Lung (tissue), 12 donors: ENCODE results near the gene LRTM2. TPM values are rescaled to one million over a fixed set of nuclear protein-coding genes. Genes with fewer than 3 reads are reported as not detected.

Experiments used
- ATAC-seq: fragments of 200-7000 bp; cut with Tn5 transposase; one replicate; pipeline ENCODE4 v1.9.1; 2020; ENCODE audit warnings: moderate number of reproducible peaks; ENCODE audit not compliant: insufficient read depth, low FRiP score
- DNase-seq, 3 donors: peaks; one replicate each; pipeline ENCODE4 v3.0.0-alpha.2; 2013 to 2017
- H3K27ac ChIP-seq, 2 donors: one replicate each; pipeline ENCODE4 v1.5.1; 2013; ENCODE audit warnings: mild to moderate bottlenecking in 2 of 2, moderate library complexity in 2 of 2, control low read depth in 1 of 2, inconsistent platforms in 1 of 2, low read depth in 1 of 2, low read length in 1 of 2
- H3K27me3 ChIP-seq, 3 donors: one replicate each; pipeline ENCODE4 v1.5.1; 2013; ENCODE audit warnings: low read length in 2 of 3; ENCODE audit not compliant: control insufficient read depth in 3 of 3, insufficient read depth in 3 of 3
- H3K36me3 ChIP-seq, 4 donors: one replicate each; pipeline ENCODE4 v1.5.1; 2013; ENCODE audit warnings: low read length in 4 of 4, mild to moderate bottlenecking in 1 of 4, moderate library complexity in 1 of 4; ENCODE audit not compliant: control insufficient read depth in 4 of 4, insufficient read depth in 4 of 4
- H3K4me1 ChIP-seq, 5 donors: one replicate each; pipeline ENCODE4 v1.5.1; 2013; ENCODE audit warnings: low read length in 5 of 5, mild to moderate bottlenecking in 2 of 5, moderate library complexity in 1 of 5; ENCODE audit not compliant: control insufficient read depth in 5 of 5, insufficient read depth in 5 of 5
- H3K4me3 ChIP-seq: one replicate; pipeline ENCODE4 v1.5.1; 2013; ENCODE audit warnings: mild to moderate bottlenecking, control low read depth, moderate library complexity
- H3K9ac ChIP-seq, 2 donors: one replicate each; pipeline ENCODE4 v1.5.1; 2013; ENCODE audit warnings: low read length in 2 of 2, control low read depth in 1 of 2; ENCODE audit not compliant: insufficient read depth in 1 of 2
- H3K9me3 ChIP-seq, 4 donors: one replicate each; pipeline ENCODE4 v1.5.1; 2013; ENCODE audit warnings: low read length in 3 of 4, mild to moderate bottlenecking in 1 of 4, moderate library complexity in 1 of 4; ENCODE audit not compliant: control insufficient read depth in 4 of 4, insufficient read depth in 3 of 4
- WGBS, 2 donors: extraction: QIAGEN DNeasy Blood & Tissue Kit; methylation state at CpG; one replicate each; pipeline ENCODE4 v1.1.7; 2013; 5-methylcytosine and 5-hydroxymethylcytosine counted together
- polyA plus RNA-seq, 2 donors: library from polyadenylated mRNA; stranded (reverse); fragments of 200-250 nt; gene quantifications; one replicate each; pipeline ENCODE4 v1.2.1, GENCODE V29; 2013
- total RNA-seq, 2 donors: library from RNA; depleted of rRNA in 1 of 2; stranded (reverse); fragments of >200 nt in 1 of 2; gene quantifications; one replicate each; pipeline ENCODE4 v1.2.1, GENCODE V29; 2014 to 2021
- TF ChIP-seq, protein P1 (sequence below): IDR thresholded peaks from 2 replicates; pipeline ENCODE4 v1.5.1; 2012; ENCODE audit warnings: mild to moderate bottlenecking; ENCODE audit errors: control extremely low read depth, extremely low read depth
- donor health status: control.
- donor health status: control.
- donor health status: Bipolar disorder and iron deficiency.
- donor health status: healthy.
- donor health status: DM: yes; HTN: yes; CAD: no.

Gene LRTM2
- total and polyA plus RNA-seq, 4 donors: 0.01 to 0.06 TPM; not detected in 2

DNA sequence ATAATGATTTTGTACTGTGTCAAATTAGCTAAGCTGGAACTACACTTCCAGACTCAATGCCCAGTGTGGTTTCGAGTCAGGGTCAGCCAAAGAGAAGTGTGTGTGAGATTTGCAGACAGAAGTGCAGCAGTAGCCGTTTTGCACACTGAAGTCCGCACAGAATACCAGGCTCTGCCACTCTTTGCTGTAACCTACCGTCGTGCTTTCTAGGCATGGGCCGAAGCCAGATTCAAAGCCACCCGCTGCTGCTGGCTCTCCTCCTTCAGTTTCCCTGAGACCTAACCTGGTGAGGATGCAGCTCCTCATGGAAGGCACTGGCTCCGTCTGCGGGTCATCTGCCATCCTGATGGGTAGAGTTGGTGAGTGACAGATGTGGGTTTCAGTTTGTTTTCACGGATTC, 48.8 kb downstream of the LRTM2 start:
- 94 to 96% methylated on average over 10 of the region's 10 CpGs for WGBS, 2 donors
- H3K4me3 ChIP-seq: no peak overlapping the region
- TF ChIP-seq, protein P1, sequence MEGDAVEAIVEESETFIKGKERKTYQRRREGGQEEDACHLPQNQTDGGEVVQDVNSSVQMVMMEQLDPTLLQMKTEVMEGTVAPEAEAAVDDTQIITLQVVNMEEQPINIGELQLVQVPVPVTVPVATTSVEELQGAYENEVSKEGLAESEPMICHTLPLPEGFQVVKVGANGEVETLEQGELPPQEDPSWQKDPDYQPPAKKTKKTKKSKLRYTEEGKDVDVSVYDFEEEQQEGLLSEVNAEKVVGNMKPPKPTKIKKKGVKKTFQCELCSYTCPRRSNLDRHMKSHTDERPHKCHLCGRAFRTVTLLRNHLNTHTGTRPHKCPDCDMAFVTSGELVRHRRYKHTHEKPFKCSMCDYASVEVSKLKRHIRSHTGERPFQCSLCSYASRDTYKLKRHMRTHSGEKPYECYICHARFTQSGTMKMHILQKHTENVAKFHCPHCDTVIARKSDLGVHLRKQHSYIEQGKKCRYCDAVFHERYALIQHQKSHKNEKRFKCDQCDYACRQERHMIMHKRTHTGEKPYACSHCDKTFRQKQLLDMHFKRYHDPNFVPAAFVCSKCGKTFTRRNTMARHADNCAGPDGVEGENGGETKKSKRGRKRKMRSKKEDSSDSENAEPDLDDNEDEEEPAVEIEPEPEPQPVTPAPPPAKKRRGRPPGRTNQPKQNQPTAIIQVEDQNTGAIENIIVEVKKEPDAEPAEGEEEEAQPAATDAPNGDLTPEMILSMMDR: no peak
- ATAC-seq (no peak), DNase-seq (no peak)
- H3K27me3 ChIP-seq: peaks cover 0 to 5% (median 0%) of the 10 kb centered on the region in 3 donors
- H3K27ac ChIP-seq: no peak overlapping the region
- H3K9me3 ChIP-seq: peaks cover 0 to 21% (median 0%) of the 10 kb centered on the region in 4 donors
- no peaks in the 10 kb centered on the region for H3K36me3 ChIP-seq
- H3K4me1 ChIP-seq: peaks cover 0 to 3% (median 0%) of the 10 kb centered on the region in 5 donors
- H3K9ac ChIP-seq: no peak overlapping the region

GRCh38 chr12:1870086-1870485, 49.7 kb downstream of the LRTM2 start:
- H3K9ac ChIP-seq: no peak overlapping the region
- ATAC-seq (no peak), DNase-seq (no peak)
- TF ChIP-seq, protein P1: no peak
- H3K36me3 ChIP-seq: no peaks in the 10 kb centered on the region
- no peaks in the 10 kb centered on the region for H3K4me1 ChIP-seq
- peaks cover 0 to under 1% (median 0%) of the 10 kb centered on the region in 3 donors for H3K27me3 ChIP-seq
- H3K9me3 ChIP-seq: peaks cover 0 to 13% (median 0%) of the 10 kb centered on the region in 4 donors
- H3K4me3 ChIP-seq: no peak overlapping the region
- 51 to 60% methylated on average over 7 of the region's 7 CpGs for WGBS, 2 donors
- no peak overlapping the region for H3K27ac ChIP-seq

DNA sequence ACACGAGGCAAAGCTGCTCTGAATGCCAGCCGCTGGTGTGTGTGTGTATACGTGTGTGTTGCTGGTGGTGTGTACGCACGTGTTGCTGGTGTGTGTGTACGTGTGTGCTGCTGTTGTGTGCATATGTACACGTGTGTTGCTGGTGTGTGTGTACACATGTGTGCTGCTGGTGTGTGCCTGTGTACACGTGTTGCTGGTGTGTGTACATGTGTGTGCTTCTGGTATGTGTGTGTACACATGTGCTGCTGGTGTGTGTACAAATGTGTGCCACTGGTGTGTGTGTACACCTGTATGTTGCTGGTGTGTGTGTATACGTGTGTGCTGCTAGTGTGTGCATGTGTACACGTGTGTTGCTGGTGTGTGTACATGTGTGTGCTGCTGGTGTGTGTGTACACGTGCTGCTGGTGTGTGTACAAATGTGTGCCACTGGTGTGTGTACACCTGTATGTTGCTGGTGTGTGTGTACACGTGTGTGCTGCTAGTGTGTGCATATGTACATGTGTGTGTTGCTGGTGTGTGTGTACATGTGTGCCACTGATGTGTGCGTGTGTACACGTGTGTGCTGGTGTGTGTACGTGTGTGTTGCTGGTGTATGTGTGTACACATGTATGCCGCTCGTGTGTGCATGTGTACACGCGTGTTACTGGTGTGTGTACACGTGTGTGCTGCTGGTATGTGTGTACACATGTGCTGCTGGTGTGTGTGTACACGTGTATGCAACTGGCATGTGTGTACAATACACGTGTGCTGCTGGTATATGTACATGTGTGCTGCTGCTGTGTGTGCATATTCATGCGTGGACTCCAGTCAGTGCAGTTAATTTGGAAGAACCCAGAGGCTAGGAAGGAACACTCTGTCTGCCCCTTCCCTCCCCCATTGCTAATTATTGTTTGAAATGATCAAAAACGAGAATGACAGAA, 50.9 kb downstream of the LRTM2 start:
- no peak overlapping the region for H3K4me3 ChIP-seq
- H3K27ac ChIP-seq: no peak overlapping the region
- no peak for ATAC-seq
- H3K36me3 ChIP-seq: no peaks in the 10 kb centered on the region
- H3K4me1 ChIP-seq: no peaks in the 10 kb centered on the region
- H3K27me3 ChIP-seq: peaks cover 0 to 5% (median 0%) of the 10 kb centered on the region in 3 donors
- TF ChIP-seq, protein P1: no peak
- peaks cover 0 to 9% (median 0%) of the 10 kb centered on the region in 4 donors for H3K9me3 ChIP-seq
- H3K9ac ChIP-seq: no peak overlapping the region
- WGBS, 2 donors: 90 to 93% methylated on average over 24 of the region's 24 CpGs
- DNase-seq: no peak
